Pancreas (tissue), 10 donors: ENCODE results near the gene MRPS16. TPM values are rescaled to one million over a fixed set of nuclear protein-coding genes. Genes with fewer than 3 reads are reported as not detected.

Experiments
- ATAC-seq, 4 donors: fragments of 200-7000 bp; cut with Tn5 transposase; one replicate each; pipeline versions ENCODE4 v1.8.0 to v1.9.1; 2020; ENCODE audit warnings: mild to moderate bottlenecking in 4 of 4, moderate library complexity in 4 of 4
- DNase-seq, 6 donors: peaks; one replicate each; pipeline ENCODE4 v3.0.0-alpha.2; 2020
- FAIRE-seq: peaks from 2 replicates; lab custom pipeline; 2012; peaks lifted over from hg19 to GRCh38; lab: Jason Lieb, UNC
- H3K27ac ChIP-seq, 4 donors: fragments of 200-600 bp; sonication (generic); 1 replicate in 3 of 4; 2 replicates in 1 of 4; pipeline versions ENCODE4 v1.5.0 to v1.8.0; 2020
- H3K27me3 ChIP-seq, 4 donors: fragments of 200-600 bp; one replicate each; pipeline ENCODE4 v1.8.0; 2021
- H3K36me3 ChIP-seq, 3 donors: fragments of 200-600 bp; sonication (generic) in 1 of 3; one replicate each; pipeline versions ENCODE4 v1.5.0 to v1.8.0; 2020 to 2021
- H3K4me1 ChIP-seq, 3 donors: fragments of 200-600 bp; one replicate each; pipeline ENCODE4 v1.8.0; 2021
- H3K4me3 ChIP-seq, 4 donors: fragments of 200-600 bp; sonication (generic) in 2 of 4; one replicate each; pipeline versions ENCODE4 v1.5.0 to v1.8.0; 2020 to 2021
- H3K9me3 ChIP-seq, 4 donors: fragments of 200-600 bp; one replicate each; pipeline ENCODE4 v1.8.0; 2021
- WGBS, 2 donors: extraction: QIAGEN DNeasy Blood & Tissue Kit; methylation state at CpG; one replicate each; pipeline ENCODE4 v1.1.7; 2013; 5-methylcytosine and 5-hydroxymethylcytosine counted together
- intact Hi-C, 3 donors: fragments of 100-400 bp; cut with DNase I; formaldehyde crosslinking; loops; one replicate each; pipeline versions ENCODE4 v1.11.1 to v1.14.2; 2022
- polyA plus RNA-seq, 2 donors: library from polyadenylated mRNA; stranded (reverse); fragments of 200-250 nt; gene quantifications; one replicate each; pipeline ENCODE4 v1.2.3, GENCODE V29; 2013
- total RNA-seq, 6 donors: library from RNA; stranded (reverse); fragmentation: NEBNext Ultra II Directional in 4 of 6; extraction: Animal tissue kit (Norgen Biotek cat#: 25700) in 4 of 6; gene quantifications; one replicate each; pipeline versions ENCODE4 v1.2.1 to v1.2.4, GENCODE V29; 2021 to 2023
- TF ChIP-seq, protein P1 (sequence below), 4 donors: fragments of 200-600 bp; sonication (generic) in 3 of 4; IDR thresholded peaks; one replicate each; pipeline versions ENCODE4 v1.5.0 to v1.8.0; 2021; ENCODE audit warnings: antibody characterized with exemption in 4 of 4
- donor health status: healthy with polysubstance abuse.
- donor health status: DM: no; HTN: no; CAD: no; lungs with moderate emphysema.
- donor health status: DM: no; HTN: no; CAD: no.
- donor health status: control.
- donor health status: control.
- donor health status: Bipolar disorder and iron deficiency.
- donor health status: DM: yes; HTN: yes; CAD: no.
- donor health status: DM: no; HTN: no; CAD: no.
- donor health status: DM: no; HTN: no; CAD: no.
- donor health status: DM: yes; HTN: yes; CAD: no.

Gene MRPS16
- total and polyA plus RNA-seq, 8 donors = 24.1 to 46.0 (median 38.5) TPM

DNA sequence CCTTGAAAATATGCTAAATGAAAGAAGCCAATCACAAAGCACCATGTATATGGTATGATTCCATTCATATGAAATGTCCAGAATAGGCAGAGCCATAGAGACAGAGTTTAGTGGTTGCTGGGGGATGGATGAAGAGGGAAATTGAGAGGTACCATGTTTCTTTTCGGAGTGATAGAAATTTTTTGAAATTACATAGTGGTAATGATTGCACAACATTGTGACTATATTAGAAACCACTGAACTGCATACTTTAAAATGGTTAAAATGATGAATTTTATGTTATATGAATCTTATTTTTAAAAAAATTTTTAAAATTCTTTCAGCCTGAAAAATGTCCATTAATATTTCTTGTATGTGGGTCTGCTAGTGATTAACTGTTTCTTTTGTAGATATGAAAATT is 31.5 kb downstream of the MRPS16 start:
- FAIRE-seq = no peak
- TF ChIP-seq, protein P1, sequence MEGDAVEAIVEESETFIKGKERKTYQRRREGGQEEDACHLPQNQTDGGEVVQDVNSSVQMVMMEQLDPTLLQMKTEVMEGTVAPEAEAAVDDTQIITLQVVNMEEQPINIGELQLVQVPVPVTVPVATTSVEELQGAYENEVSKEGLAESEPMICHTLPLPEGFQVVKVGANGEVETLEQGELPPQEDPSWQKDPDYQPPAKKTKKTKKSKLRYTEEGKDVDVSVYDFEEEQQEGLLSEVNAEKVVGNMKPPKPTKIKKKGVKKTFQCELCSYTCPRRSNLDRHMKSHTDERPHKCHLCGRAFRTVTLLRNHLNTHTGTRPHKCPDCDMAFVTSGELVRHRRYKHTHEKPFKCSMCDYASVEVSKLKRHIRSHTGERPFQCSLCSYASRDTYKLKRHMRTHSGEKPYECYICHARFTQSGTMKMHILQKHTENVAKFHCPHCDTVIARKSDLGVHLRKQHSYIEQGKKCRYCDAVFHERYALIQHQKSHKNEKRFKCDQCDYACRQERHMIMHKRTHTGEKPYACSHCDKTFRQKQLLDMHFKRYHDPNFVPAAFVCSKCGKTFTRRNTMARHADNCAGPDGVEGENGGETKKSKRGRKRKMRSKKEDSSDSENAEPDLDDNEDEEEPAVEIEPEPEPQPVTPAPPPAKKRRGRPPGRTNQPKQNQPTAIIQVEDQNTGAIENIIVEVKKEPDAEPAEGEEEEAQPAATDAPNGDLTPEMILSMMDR (IDR thresholded peaks at IDR 0.05) = no peak
- no peak for ATAC-seq

DNA sequence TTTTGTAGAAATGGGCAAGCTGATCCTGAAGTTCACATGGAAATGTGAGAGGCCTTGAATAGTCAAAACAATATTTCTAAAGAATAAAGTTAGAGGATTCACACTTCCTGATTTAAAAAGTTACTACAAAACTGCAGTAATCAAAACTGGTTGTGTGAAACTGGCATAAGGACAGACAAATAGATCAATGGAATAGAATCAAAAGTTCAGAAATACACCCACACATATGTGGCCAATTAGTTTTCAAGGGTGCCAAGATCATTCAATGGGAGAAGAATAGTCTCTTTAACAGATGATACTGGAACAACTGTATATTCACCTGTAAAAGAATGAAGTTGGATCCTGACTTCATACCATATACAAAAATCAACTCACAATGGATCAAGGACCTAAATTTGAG is 33.1 kb downstream of the MRPS16 start:
- no peak for FAIRE-seq
- H3K4me1 ChIP-seq = no peaks in the 10 kb centered on the region
- intact Hi-C loops = no loop called here
- no peak overlapping the region for H3K4me3 ChIP-seq
- H3K27me3 ChIP-seq = no peaks in the 10 kb centered on the region
- H3K36me3 ChIP-seq = peaks cover 0 to 12% (median 6%) of the 10 kb centered on the region in 3 donors
- no peaks in the 10 kb centered on the region for H3K9me3 ChIP-seq
- no peak for DNase-seq
- TF ChIP-seq, protein P1 (IDR thresholded peaks at IDR 0.05) = no peak
- no peak overlapping the region for H3K27ac ChIP-seq
- ATAC-seq = no peak

More for the DNA sequence above, 31.5 kb downstream of the MRPS16 start:
- intact Hi-C loops = no loop called here
- no peak overlapping the region for H3K27ac ChIP-seq
- H3K4me1 ChIP-seq = no peaks in the 10 kb centered on the region
- no peak for DNase-seq
- H3K9me3 ChIP-seq = no peaks in the 10 kb centered on the region
- no peak overlapping the region for H3K4me3 ChIP-seq
- H3K36me3 ChIP-seq = peaks cover 0 to 12% (median 6%) of the 10 kb centered on the region in 3 donors
- H3K27me3 ChIP-seq = no peaks in the 10 kb centered on the region
- WGBS, 2 donors = 96 to 97% methylated on average over 1 of the region's 1 CpG

DNA sequence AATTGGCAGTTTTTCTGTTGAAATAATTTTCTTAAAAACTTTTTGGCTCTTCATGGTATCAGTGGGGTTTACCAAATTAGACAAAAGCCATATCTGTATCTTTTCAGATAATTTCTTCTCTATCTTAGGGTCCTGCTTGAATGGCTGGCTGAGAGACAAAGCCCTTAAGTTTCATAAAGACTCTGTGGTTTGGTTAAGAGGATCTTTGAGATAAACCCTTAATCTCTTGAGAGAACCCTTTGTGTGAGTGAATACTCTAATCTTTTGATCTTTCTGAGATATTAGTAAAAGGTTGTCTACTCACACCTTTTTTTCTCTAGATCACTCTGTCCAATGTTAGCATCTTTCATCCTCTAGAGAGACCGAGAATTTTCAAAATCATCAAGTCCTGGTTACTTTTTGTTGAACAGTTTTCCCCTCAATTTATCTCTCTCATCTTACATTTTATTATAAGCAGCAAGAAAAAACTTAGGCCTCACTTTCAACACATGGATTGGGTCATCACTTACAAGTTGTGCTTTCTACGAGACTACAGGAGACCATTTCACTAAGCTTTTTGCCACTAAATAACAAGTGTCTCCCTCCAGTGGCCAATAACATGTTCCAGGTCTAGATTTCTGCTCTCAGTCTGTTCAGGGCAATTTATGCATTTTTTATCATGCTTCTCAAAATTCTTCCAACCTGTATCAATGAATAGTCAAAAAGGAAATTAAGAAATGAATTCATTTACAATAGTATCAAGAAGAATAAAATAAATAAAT is 33.8 kb downstream of the MRPS16 start:
- 93 to 95% methylated on average over 2 of the region's 2 CpGs for WGBS, 2 donors
- Histone ChIP-seq H3K27me3 (no peaks in the 10 kb centered on the region), H3K36me3 (peaks cover 0 to 12% (median 6%) of the 10 kb centered on the region in 3 donors), H3K4me1 (no peaks in the 10 kb centered on the region), H3K27ac (no peak overlapping the region), H3K4me3 (no peak overlapping the region), H3K9me3 (no peaks in the 10 kb centered on the region)
- DNase-seq (no peak), FAIRE-seq (no peak), ATAC-seq (no peak)
- intact Hi-C loops = no loop called here
- TF ChIP-seq, protein P1 (IDR thresholded peaks at IDR 0.05) = peak in 1 of 4 donors; percentile 9

DNA sequence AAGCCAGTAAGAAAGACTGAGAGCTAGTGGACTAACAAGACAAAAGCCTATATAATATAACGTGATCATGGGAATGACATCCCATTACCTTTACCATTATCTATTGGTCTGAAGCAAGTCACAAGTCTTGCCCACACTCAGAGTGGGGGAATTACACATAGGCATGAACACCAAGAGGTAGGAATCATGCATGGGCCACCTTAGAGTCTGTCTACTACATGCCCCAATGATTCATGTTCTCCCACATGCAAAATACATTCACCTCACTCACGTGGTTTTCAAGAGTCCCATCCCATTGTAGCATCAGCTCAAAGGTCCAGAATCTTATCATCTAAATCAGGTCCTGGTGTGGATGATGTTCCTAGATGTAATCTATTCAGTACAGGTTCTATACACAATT is 34.8 kb downstream of the MRPS16 start:
- no peak overlapping the region for H3K27ac ChIP-seq
- DNase-seq (no peak), FAIRE-seq (no peak), ATAC-seq (no peak)
- intact Hi-C loops = no loop called here
- TF ChIP-seq, protein P1 (IDR thresholded peaks at IDR 0.05) = no peak
- no peaks in the 10 kb centered on the region for H3K27me3 ChIP-seq
- H3K4me3 ChIP-seq = no peak overlapping the region
- H3K9me3 ChIP-seq = no peaks in the 10 kb centered on the region
- no peaks in the 10 kb centered on the region for H3K4me1 ChIP-seq
- WGBS, 2 donors = 94 to 97% methylated on average over 2 of the region's 2 CpGs
- H3K36me3 ChIP-seq = peaks cover 0 to 12% (median 6%) of the 10 kb centered on the region in 3 donors

DNA sequence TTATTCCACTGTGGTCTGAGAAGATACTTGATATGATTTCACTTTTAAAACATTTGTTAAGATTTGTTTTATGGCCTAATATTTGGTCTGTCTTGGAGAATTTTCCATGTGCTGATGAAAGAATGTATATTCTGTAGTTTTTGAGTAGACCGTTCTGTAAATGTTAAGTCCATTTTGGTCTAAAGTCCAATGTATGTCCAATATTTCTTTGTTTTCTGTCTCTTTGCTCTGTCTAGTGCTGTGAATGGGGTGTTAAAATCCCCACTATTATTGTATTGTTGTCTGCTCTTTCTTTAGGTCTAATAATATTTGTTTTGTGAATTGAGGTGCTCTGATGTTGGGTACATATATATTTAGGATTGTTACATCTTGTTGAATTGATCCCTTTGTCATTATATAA is 36.7 kb downstream of the MRPS16 start:
- peaks cover 0 to 7% (median 0%) of the 10 kb centered on the region in 3 donors for H3K4me1 ChIP-seq
- no peak overlapping the region for H3K27ac ChIP-seq
- H3K36me3 ChIP-seq = peaks cover 0 to 12% (median 6%) of the 10 kb centered on the region in 3 donors
- TF ChIP-seq, protein P1 (IDR thresholded peaks at IDR 0.05) = no peak
- intact Hi-C loops = no loop called here
- no peak for DNase-seq
- no peaks in the 10 kb centered on the region for H3K27me3 ChIP-seq
- no peak overlapping the region for H3K4me3 ChIP-seq
- peak; percentile 68 for FAIRE-seq
- no peak for ATAC-seq
- 95 to 100% methylated on average over 1 of the region's 1 CpG for WGBS, 2 donors
- no peaks in the 10 kb centered on the region for H3K9me3 ChIP-seq
